ENCODE measurements around the gene LRRN2.

DNA sequence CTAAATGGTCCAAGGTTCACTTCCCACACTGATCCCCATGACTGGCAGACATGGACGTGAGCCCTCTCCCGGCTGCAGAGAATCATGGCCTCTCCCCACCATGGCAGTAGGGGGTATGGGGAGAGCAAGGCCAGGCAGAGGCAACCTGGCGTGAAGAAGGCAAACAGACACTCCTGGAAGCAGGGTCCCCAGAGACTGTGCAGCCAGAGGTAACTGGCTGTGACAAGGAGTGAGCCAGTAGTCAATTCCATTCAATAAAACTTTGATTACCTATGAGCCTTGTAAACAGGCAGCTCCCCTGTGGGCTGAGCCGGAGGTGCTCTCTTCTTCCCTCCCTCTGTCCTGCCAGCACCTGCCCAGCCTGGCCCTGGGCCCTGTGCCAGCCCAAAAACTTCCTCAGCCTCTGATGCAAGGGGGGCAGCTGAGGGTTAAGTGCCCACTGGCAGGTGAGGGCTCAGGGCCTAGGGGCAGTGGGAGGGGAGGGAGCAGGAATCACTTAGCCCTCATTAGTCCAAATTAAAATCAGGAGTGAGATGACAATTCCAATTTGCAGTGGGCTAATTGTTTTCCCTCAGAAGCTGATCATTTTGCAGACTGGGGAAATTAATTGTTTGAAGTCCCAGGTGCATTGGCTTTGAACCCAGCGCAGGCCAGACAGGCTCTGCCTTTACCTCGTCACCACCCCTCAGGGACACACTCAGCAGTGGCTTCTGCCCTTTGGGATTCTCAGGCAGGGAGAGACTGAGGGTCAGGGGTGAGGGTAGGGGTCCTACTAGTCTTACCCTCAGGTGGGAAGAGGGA lies 35.6 kb downstream of the LRRN2 start:
- TF ChIP-seq, protein P1, sequence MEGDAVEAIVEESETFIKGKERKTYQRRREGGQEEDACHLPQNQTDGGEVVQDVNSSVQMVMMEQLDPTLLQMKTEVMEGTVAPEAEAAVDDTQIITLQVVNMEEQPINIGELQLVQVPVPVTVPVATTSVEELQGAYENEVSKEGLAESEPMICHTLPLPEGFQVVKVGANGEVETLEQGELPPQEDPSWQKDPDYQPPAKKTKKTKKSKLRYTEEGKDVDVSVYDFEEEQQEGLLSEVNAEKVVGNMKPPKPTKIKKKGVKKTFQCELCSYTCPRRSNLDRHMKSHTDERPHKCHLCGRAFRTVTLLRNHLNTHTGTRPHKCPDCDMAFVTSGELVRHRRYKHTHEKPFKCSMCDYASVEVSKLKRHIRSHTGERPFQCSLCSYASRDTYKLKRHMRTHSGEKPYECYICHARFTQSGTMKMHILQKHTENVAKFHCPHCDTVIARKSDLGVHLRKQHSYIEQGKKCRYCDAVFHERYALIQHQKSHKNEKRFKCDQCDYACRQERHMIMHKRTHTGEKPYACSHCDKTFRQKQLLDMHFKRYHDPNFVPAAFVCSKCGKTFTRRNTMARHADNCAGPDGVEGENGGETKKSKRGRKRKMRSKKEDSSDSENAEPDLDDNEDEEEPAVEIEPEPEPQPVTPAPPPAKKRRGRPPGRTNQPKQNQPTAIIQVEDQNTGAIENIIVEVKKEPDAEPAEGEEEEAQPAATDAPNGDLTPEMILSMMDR (conservative IDR thresholded peaks at IDR 0.05) = no peak
- TF ChIP-seq EZH2 (IDR thresholded peaks at IDR 0.05; ENCODE audit: low read depth) = no peak

Data from PC-9 (cell line).